Stimulated activated CD8-positive, alpha-beta memory T cell treated with anti-CD3 and anti-CD28 coated beads, Interleukin-12 subunit alpha, Interleukin-12 subunit beta, amount 100 ng/mL, for 24 hours (primary cell): ENCODE results near the gene VCL.
A peak's percentile ranks its signal among the peaks of the same experiment; 100 is the strongest.
"Not testable (repeated sequence)": the region's sequence is repeated elsewhere in the genome, so short reads cannot be mapped to it uniquely, and the experiment has no call there.

Experiments used
- DNase-seq: peaks from one replicate; pipeline ENCODE4 v3.0.0-alpha.2; 2020; ENCODE audit errors: extremely low read depth

The VCL gene

GRCh38 chr10:73971636-73972354 is 26.1 kb upstream of the VCL start:
- DNase-seq, result no peak

DNA sequence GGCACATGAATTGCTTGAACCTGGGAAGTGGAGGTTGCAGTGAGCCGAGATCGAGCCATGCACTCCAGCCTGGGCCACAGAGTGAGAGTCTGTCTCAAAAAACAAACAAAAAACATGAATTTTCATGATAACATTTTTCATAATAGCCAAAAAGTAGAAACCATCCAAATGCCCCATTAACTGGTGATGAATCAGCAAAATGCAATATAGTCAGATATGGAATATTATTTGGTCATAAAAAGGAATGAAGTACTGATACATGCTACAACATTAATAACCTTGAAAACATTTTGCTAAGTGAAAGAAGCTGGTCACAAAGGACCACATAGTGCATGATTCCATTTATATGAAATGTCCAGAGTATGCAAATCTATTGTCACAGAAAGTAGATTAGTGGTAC is 24.5 kb upstream of the VCL start:
- no peak for DNase-seq

GRCh38 chr10:73974309-73974946 is 23.5 kb upstream of the VCL start:
- DNase-seq, result no peak

GRCh38 chr10:73975388-73975787 is 22.5 kb upstream of the VCL start:
- no peak for DNase-seq

GRCh38 chr10:73979141-73979808 is 18.6 kb upstream of the VCL start:
- DNase-seq, result no peak

DNA sequence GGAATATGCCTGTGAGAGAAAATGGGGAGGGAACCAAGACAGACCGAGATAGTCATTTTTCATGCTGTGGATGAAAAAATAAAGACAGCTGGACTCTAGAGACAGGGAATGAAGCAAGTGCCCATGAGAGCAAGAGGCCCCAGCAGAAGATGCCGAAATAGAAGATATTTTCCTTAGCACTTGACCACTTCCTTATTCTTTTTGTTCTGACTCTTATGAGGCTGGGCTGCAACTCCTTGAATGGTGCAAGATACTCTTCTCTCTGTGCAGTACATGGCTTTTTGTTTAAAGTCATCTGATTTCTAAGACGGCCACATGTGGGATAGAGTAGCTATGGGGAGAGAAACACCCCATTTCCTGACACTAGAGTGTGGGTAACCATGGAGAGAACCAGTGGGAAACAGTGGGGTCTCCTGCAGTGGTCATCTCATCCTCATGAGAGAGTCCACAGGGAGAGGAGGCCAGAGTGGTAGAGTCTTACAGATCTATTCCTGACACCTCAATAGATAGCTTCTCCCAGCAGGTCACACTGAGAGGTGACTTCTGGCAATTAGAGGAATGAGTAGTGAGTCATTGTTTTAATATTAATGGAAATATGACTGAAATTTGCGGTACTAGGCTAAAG is 18.0 kb upstream of the VCL start:
- DNase-seq, result no peak

- no peak for DNase-seq
Measured at GRCh38 chr10:73981812-73982211, 16.1 kb upstream of the VCL start.

DNA sequence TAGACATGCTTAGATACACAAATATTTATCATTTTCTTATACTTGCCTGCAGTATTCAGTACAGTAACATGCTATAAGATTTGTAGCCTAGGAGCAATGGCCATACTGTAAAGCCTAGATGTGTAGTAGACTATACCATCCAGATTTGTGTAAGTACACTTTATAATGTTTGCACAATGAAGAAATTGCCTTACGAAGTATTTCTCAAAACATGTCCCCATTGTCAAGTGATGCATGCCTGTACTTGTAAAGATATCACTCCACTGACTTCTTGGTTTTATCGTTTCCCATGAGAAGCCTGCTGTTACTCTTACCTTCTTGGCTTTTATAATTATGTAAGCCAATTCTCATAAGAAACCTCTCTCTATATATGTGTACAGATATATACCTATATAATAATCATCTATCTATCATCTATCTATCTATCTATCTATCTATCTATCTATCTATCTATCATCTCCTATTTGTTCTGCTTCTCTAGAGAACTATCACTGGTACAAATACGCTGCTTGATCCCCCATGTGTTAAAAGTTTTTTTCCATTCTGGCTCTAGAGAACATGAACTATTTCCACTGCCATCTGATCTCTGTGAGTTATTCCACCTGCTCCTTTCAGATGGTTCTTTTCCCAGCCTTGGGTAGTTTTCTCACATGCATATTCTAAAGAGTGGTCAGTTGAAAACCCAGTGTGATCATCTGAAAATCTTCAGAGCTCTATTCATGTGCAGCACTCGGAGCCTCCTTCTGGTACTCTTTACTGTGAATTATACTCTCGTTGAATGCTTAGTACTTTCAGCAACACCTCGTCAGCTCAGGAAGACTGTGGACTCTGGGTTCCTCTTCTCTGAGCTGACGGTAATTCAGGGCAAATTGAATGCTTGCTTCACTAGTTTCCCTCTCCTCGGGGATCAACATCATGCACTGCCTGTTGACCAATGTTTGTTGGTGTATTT is 14.5 kb upstream of the VCL start:
- DNase-seq, result no peak

GRCh38 chr10:73989594-73990150 is 8.2 kb upstream of the VCL start:
- no peak for DNase-seq

DNA sequence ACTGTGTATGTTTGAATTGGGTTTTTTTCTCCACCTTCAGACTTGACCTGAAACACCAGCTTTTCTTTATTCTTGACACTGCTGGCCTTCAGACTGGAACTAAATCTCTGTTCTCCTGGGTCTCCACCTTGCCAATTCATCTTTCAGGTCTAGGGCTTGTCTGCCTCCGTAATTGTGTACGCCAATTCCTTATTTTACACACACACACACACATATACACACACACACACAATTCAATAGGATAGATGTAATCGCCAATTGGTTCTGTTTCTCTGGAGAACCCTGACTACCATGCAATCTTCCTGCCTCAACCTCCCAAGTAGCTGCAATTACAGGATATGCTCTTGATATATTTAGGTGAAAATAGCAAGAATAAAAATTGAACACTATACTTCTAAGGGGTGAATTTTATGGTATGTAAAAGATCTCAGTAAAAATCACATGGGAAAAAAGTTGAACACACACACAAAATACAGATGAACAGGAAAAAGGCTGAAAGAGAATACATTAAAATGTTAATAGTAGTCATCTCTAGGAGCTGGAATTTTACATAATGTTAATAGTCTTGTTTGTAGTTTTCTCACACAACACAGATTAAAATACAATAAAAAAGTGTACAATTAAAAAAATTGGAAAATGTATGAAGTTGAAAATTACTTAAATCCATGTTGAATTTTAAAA is 6.6 kb upstream of the VCL start:
- no peak for DNase-seq

DNA sequence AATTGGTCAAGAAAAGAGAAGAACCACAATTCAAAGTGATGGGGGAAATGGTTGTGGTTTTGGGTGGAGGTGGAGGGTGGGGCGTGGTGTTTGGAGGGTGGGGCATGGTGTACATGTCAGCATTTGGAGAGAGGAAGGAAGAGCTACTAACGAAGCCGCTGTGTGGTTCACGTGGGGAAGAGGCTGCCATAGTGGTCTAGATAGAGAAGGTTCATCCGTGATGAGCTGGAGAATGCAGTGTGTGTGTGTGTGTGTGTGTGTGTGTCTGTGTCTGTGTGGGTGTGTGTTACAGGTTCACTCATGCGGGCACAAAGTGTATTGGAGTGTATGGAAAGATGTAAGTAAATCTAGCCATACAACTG is 6.1 kb upstream of the VCL start:
- DNase-seq, result peak; percentile 32

DNA sequence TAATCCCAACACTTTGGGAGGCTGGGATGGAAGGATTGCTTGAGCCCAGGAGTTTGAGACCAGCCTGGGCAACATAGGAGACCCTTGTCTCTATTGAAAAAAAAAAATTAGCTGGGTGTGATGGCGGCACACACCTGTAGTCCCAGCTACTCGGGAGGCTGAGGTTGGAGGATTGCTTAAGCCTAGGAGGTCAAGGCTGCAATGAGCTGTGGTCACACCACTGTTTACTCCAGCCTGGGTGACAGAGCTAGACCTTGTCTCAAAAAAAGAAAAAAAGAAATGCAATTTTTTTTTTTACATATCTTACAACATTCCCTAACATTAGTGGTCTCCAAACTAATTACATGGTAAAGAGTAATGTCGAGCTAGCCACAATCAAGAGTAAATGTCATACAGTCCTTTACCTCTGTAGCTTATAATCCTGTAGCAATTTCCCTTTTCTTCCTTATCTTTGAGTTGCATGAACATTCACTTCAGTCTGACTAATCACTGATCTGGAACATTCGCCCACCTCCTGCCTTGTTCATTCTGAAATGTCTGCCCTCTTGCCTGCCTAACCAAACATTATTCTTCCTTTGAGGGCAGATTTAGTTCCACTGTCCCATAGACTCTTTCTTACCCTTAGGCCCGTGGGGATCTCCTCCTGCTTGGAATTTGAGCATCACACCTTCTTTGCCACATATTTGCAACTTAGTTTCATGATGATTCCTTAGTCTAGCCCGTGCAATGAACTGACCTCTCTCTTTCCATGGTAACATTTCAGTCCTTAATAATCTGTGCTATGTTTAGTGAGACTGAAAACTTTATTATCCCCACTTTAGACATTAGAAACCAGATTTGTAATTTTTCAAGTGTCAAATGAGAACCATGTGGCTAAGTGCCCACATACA is 4.8 kb upstream of the VCL start:
- no peak for DNase-seq

DNA sequence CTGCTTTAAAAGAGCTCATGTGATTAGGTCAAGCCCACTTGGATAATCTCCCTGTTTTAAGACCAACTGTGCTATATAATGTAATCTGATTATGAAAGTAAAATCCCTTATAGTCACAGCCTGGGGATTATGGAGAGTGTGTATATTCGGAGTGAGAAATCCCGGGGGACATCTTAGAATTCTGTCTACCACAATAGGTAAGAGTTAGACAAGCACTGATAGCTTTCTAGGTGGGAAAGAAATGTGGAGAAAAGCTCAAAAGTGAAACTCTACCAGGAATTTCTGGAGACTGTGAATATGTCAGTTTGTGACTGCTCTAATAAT is 2.9 kb upstream of the VCL start:
- no peak for DNase-seq

DNA sequence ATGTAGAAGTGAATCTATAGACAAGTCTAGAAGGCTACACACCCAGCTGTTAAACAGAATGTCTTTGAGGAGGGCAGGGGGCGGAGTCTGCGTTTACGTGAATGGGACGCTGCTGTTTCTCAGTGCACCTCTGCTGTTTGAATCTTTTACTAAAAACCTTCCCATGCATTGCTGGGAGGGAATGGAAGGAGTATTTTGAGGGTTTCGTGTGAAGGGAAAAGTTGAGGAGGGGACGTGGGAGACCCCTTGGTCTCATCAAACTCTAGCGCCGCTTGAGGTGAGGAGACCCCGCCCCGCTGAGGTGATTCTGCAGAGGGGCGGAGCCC is 492 bp upstream of the VCL start:
- no peak for DNase-seq

GRCh38 chr10:73998623-73998928 is 660 bp downstream of the VCL start:
- no peak for DNase-seq

GRCh38 chr10:73998929-73999691 is 1.2 kb downstream of the VCL start:
- DNase-seq, result no peak

GRCh38 chr10:73999703-74000102 is 1.8 kb downstream of the VCL start:
- no peak for DNase-seq

DNA sequence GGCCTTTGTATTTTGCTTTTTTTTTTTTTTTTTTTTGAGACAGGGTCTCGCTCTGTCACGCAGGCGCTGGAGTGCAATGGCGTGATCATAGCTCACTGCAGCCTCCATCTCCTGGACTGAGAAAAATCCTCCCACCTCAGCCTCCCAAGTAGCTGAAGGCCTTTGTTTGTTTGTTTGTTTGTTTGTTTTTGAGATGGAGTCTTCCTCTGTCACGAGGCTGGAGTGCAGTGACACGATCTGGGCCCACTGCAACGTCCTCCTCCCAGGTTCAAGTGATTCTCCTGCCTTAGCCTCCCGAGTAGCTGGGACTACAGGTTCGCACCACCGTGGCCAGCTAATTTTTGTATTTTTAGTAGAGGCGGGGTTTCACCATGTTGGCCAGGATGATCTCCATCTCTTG is 2.3 kb downstream of the VCL start:
- not testable (repeated sequence) for DNase-seq

GRCh38 chr10:74000892-74001669 is 3.2 kb downstream of the VCL start:
- no peak for DNase-seq
